Endothelial cell of umbilical vein (primary cell): ENCODE results near the gene CCDC92B. TPM values are rescaled to one million over a fixed set of nuclear protein-coding genes. Genes with fewer than 3 reads are reported as not detected.

ENCODE experiments used
- BruUV-seq: library from RNA; stranded (reverse); fragments of 400-500 nt; replicated peaks from 2 replicates; lab custom pipeline; 2021; lab: Mats Ljungman, UMichigan
- CTCF ChIA-PET: fragments of 300-600, 350-600 bp; sonication (Branson Sonifier 250); formaldehyde crosslinking; loops from one replicate; lab custom pipeline; 2021; ENCODE audit warnings: antibody characterized with exemption, inconsistent platforms; lab: Charles Lee
- POLR2A ChIA-PET: fragments of 300-600, 350-600 bp; sonication (Branson Sonifier 250); formaldehyde crosslinking; loops from one replicate; lab custom pipeline; 2021; ENCODE audit warnings: antibody characterized with exemption, inconsistent platforms; lab: Charles Lee
- DNase-seq: peaks from one replicate; pipeline ENCODE4 v3.0.0-alpha.2; 2011; ENCODE audit warnings: low read depth, low spot score
- FAIRE-seq: peaks from 2 replicates; lab custom pipeline; 2011; peaks lifted over from hg19 to GRCh38; lab: Jason Lieb, UNC
- H2AFZ ChIP-seq: 2 replicates; pipeline ENCODE4 v1.6.0; 2012; ENCODE audit warnings: low read depth, low read length, control low read depth, inconsistent platforms
- H3K27ac ChIP-seq: 2 replicates; pipeline ENCODE4 v1.5.1; 2011; ENCODE audit warnings: low read depth, mild to moderate bottlenecking, control low read depth, low read length, moderate library complexity; ENCODE audit not compliant: insufficient read depth
- H3K27me3 ChIP-seq, 2 experiments: 2 replicates each; pipeline versions ENCODE4 v1.6.0 to v1.6.1; 2011; ENCODE audit warnings: low read length in 2 of 2, mixed read lengths in 1 of 2; ENCODE audit not compliant: control insufficient read depth in 2 of 2, insufficient read depth in 2 of 2
- H3K36me3 ChIP-seq, 2 experiments: 2 replicates in 1 of 2; 3 replicates in 1 of 2; pipeline ENCODE4 v1.5.1; 2011; ENCODE audit warnings: low read length in 2 of 2, mild to moderate bottlenecking in 1 of 2, moderate library complexity in 1 of 2; ENCODE audit not compliant: control insufficient read depth in 2 of 2, insufficient read depth in 2 of 2; ENCODE audit errors: extremely low read depth in 1 of 2
- H3K4me1 ChIP-seq: 3 replicates; pipeline ENCODE4 v1.5.1; 2011; ENCODE audit warnings: mild to moderate bottlenecking, low read length; ENCODE audit not compliant: control insufficient read depth, insufficient read depth; ENCODE audit errors: extremely low read depth
- H3K4me2 ChIP-seq: 2 replicates; pipeline ENCODE4 v1.6.1; 2011; ENCODE audit warnings: low read length, control low read depth, mixed read lengths; ENCODE audit not compliant: insufficient read depth
- H3K4me3 ChIP-seq, 3 experiments: fragments of 200-600 bp in 1 of 3; sonication (generic), shearing (Covaris generic) in 1 of 3; replicated peaks in 1 of 3; 2 replicates each; pipeline ENCODE4 v1.5.1; 2011 to 2016; ENCODE audit warnings: control low read depth in 3 of 3, low read length in 3 of 3, mild to moderate bottlenecking in 2 of 3, inconsistent platforms in 1 of 3, low read depth in 1 of 3, moderate library complexity in 1 of 3; ENCODE audit not compliant: insufficient read depth in 1 of 3
- H3K79me2 ChIP-seq: 2 replicates; pipeline ENCODE4 v1.6.0; 2012; ENCODE audit warnings: low read length, inconsistent platforms; ENCODE audit not compliant: control insufficient read depth, insufficient read depth
- H3K9ac ChIP-seq: replicated peaks from 2 replicates; pipeline ENCODE3; 2011; ENCODE audit warnings: low read length, control low read depth; ENCODE audit not compliant: insufficient read depth; ENCODE audit errors: extremely low read depth
- H3K9me1 ChIP-seq: replicated peaks from 3 replicates; pipeline ENCODE4 v1.6.0; 2011; ENCODE audit warnings: mild to moderate bottlenecking, low read length; ENCODE audit not compliant: control insufficient read depth, insufficient read depth; ENCODE audit errors: extremely low read depth
- H3K9me3 ChIP-seq: replicated peaks from 2 replicates; pipeline ENCODE4 v1.5.1; 2012; ENCODE audit warnings: low read length, inconsistent platforms; ENCODE audit not compliant: control insufficient read depth, insufficient read depth
- H4K20me1 ChIP-seq: replicated peaks from 2 replicates; pipeline ENCODE3; 2011; ENCODE audit warnings: mild to moderate bottlenecking, low read length; ENCODE audit not compliant: control insufficient read depth, insufficient read depth; ENCODE audit errors: extremely low read depth
- CTCF ChIP-seq, 2 donors: IDR thresholded peaks; 1 replicate in 1 of 2; 2 replicates in 1 of 2; pipeline ENCODE4 v1.5.1; 2011; ENCODE audit warnings: low read length in 2 of 2, mild to moderate bottlenecking in 2 of 2, moderate library complexity in 2 of 2, control low read depth in 1 of 2, inconsistent platforms in 1 of 2, low read depth in 1 of 2; ENCODE audit not compliant: insufficient read depth in 1 of 2; ENCODE audit errors: extremely low read depth in 1 of 2
- EZH2 ChIP-seq: IDR thresholded peaks from 2 replicates; pipeline ENCODE4 v1.6.1; 2012; ENCODE audit warnings: borderline replicate concordance, low read depth, mild to moderate bottlenecking, moderate library complexity, low read length, inconsistent platforms; ENCODE audit not compliant: severe bottlenecking
- FOS ChIP-seq: IDR thresholded peaks from 2 replicates; pipeline ENCODE4 v1.6.1; 2011; ENCODE audit warnings: mild to moderate bottlenecking, low read length, moderate library complexity, borderline replicate concordance; ENCODE audit not compliant: insufficient read depth
- GATA2 ChIP-seq: IDR thresholded peaks from 2 replicates; pipeline ENCODE4 v1.7.0; 2011; ENCODE audit warnings: low read depth, mild to moderate bottlenecking, moderate library complexity, mixed read lengths, low read length; ENCODE audit not compliant: insufficient read length, insufficient read depth
- JUN ChIP-seq: IDR thresholded peaks from 2 replicates; pipeline ENCODE4 v1.6.1; 2011; ENCODE audit warnings: borderline replicate concordance, low read depth; ENCODE audit not compliant: insufficient read length, insufficient read depth
- MYC ChIP-seq: IDR thresholded peaks from one replicate; pipeline ENCODE4 v1.6.1; 2011; ENCODE audit warnings: mild to moderate bottlenecking, low read depth, low read length
- POLR2A ChIP-seq: IDR thresholded peaks from 2 replicates; pipeline ENCODE4 v1.6.1; 2012; ENCODE audit warnings: low read depth, mild to moderate bottlenecking, control low read depth, low read length
- POLR2AphosphoS5 ChIP-seq: IDR thresholded peaks from 2 replicates; pipeline ENCODE4 v1.6.1; 2012; ENCODE audit warnings: low read depth, mild to moderate bottlenecking, control low read depth, low read length, moderate library complexity; ENCODE audit not compliant: insufficient read depth
- dilution Hi-C: fragments of 300-500 bp; cut with MboI; formaldehyde crosslinking; loops from one replicate; pipeline ENCODE4 v1.15.0; 2019; ENCODE audit warnings: low sequenced_read_pairs; ENCODE audit not compliant: extremely low pct_ligation_motif_present
- intact Hi-C: fragments of 100-400 bp; cut with micrococcal nuclease; formaldehyde crosslinking; loops from one replicate; pipeline ENCODE4 v1.10.0; 2022
- polyA plus RNA-seq, 4 experiments: library from polyadenylated mRNA; depleted of rRNA in 3 of 4; stranded (reverse) in 3 of 4; unstranded in 1 of 4; fragments of >200 nt; gene quantifications; 2 replicates each; pipeline versions ENCODE4 v1.2.1 to v1.2.3, GENCODE V29; 2011 to 2012; ENCODE audit warnings: missing spikeins in 1 of 4
- total RNA-seq: library from RNA; stranded (reverse); gene quantifications from 2 replicates; pipeline ENCODE4 v1.2.3, GENCODE V29; 2021
- TF ChIP-seq, protein P1 (sequence below): IDR thresholded peaks from 2 replicates; pipeline ENCODE4 v1.6.1; 2011; ENCODE audit not compliant: insufficient read depth, insufficient read length

Gene CCDC92B
- total and polyA plus RNA-seq, 2 donors (not counting 3 experiments of a cell fraction or from before 2014, with no cell fraction given) = not detected

DNA sequence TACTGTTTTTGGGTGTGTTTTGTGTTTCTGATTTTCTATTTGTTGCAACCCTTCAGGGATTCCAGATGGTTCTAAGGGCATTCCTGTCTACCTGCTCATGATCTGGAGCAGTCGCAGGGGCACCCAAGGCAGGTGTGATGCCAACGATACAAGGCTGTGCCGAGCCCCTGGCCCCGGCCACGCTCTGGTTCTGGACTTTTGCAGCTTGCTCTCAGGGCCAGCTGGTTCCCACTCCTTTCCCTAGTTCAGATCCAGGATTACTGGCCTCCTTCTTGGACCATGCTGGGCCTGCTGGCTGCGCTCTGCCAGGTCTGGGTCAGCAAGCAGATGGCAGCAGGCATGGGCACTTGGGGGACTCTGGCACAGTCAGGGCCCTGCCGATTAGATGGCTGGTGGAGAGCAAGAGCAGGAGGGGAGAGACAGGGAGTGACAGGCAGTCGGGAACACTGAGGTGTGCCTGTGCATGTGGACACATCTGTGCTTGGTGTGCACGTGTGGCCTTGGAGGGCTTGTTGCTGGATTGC, 31.5 kb upstream of the CCDC92B start:
- no peaks in the 10 kb centered on the region for H3K9me1 ChIP-seq
- intact Hi-C loops (no loop called here), dilution Hi-C loops (no loop called here)
- H3K79me2 ChIP-seq = no peaks in the 10 kb centered on the region
- no peak overlapping the region for H3K27ac ChIP-seq
- H3K36me3 ChIP-seq = no peaks in the 10 kb centered on the region
- no peak for DNase-seq
- no peak overlapping the region for H2AFZ ChIP-seq
- H3K4me2 ChIP-seq = no peak overlapping the region
- H3K27me3 ChIP-seq = peaks cover 12 to 14% of the 10 kb centered on the region in 2 experiments
- no peak overlapping the region for H3K9ac ChIP-seq
- ChIA-PET CTCF (no interaction called here), POLR2A (no interaction called here)
- H4K20me1 ChIP-seq = no peaks in the 10 kb centered on the region
- no peak for FAIRE-seq
- BruUV-seq = no TSS peak
- H3K9me3 ChIP-seq = no peaks in the 10 kb centered on the region
- H3K4me3 ChIP-seq = no peak overlapping the region
- no peaks in the 10 kb centered on the region for H3K4me1 ChIP-seq
- TF ChIP-seq MYC (no peak), POLR2AphosphoS5 (no peak), EZH2 (no peak), CTCF (IDR thresholded peaks at IDR 0.05; ENCODE audit: extremely low read depth in 1 of 2, insufficient read depth in 1 of 2, low read depth in 1 of 2, low read length in 2 of 2) (no peak), JUN (no peak), POLR2A (no peak), FOS (no peak), GATA2 (no peak)
- TF ChIP-seq, protein P1, sequence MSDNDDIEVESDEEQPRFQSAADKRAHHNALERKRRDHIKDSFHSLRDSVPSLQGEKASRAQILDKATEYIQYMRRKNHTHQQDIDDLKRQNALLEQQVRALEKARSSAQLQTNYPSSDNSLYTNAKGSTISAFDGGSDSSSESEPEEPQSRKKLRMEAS = no peak
